HG03565 (cell line): Measurements from ENCODE around the gene ARHGEF25.

ENCODE experiments used
- ATAC-seq: cut with Tn5 transposase; IDR thresholded peaks from one replicate; pipeline ENCODE4 v1.9.1; 2021; ENCODE audit warnings: mild to moderate bottlenecking, moderate library complexity; ENCODE audit not compliant: unreplicated experiment

ARHGEF25 gene

DNA sequence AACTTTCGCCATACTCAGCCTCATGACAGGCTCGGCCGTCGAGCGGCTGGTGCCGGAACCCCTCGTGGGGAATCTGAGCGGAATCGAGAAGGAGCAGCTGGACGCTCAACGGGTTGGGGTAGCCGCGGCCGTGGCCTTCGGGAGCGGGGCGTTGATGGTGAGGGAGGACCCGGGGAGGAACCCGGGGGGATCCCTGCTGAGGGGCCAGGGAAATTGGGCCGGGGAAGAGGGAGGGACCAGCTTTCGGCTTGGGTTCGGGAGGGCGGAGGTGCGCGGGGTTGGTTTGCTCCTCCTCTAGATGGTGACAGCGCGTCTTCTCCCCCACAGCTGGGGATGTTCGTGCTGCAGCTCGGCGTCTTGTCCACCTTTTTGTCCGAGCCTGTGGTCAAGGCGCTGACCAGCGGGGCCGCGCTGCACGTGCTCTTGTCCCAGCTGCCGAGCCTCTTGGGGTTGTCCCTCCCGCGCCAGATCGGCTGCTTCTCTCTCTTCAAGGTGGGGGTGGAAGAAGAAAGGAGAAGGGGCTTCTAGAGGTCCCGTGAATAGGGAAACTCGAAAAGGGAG, 9.8 kb downstream of the ARHGEF25 start:
- no peak for ATAC-seq

GRCh38 chr12:57621497-57622292, 10.5 kb downstream of the ARHGEF25 start:
- ATAC-seq, result no peak

- ATAC-seq, result no peak
Measured at GRCh38 chr12:57622293-57623245, 11.3 kb downstream of the ARHGEF25 start.

- ATAC-seq, result no peak
Measured at GRCh38 chr12:57623385-57623784, 12.2 kb downstream of the ARHGEF25 start.

DNA sequence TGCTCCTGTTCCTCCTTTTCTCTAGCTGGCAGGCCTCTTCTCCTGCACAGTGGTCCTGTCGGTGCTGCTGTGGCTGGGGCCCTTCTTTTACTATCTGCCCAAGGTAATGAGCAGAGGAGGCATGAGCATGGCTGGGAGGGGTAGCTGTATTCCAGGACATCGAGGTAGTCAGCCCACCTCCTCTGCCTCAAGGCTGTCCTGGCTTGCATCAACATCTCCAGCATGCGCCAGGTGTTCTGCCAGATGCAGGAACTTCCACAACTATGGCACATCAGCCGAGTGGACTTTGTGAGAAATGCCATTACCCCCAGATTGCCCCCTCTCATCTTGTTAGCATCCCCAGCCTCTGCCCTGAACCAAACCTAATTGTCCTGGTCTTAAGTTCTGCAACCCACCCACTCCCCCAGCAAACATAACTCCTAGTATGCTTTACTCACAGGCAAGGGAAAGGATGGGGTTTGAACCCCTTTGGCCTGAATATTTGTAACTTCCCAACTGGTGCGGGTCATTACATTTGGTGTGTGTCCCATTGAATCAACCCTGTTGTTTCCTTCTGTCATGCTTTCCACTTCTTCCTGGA, 12.7 kb downstream of the ARHGEF25 start:
- no peak for ATAC-seq

GRCh38 chr12:57624441-57625220, 13.4 kb downstream of the ARHGEF25 start:
- no peak for ATAC-seq

GRCh38 chr12:57625261-57626032, 14.2 kb downstream of the ARHGEF25 start:
- no peak for ATAC-seq

GRCh38 chr12:57626111-57626920, 15.1 kb downstream of the ARHGEF25 start:
- ATAC-seq, result no peak

- ATAC-seq, result no peak
Measured at GRCh38 chr12:57626921-57627445, 15.7 kb downstream of the ARHGEF25 start.

DNA sequence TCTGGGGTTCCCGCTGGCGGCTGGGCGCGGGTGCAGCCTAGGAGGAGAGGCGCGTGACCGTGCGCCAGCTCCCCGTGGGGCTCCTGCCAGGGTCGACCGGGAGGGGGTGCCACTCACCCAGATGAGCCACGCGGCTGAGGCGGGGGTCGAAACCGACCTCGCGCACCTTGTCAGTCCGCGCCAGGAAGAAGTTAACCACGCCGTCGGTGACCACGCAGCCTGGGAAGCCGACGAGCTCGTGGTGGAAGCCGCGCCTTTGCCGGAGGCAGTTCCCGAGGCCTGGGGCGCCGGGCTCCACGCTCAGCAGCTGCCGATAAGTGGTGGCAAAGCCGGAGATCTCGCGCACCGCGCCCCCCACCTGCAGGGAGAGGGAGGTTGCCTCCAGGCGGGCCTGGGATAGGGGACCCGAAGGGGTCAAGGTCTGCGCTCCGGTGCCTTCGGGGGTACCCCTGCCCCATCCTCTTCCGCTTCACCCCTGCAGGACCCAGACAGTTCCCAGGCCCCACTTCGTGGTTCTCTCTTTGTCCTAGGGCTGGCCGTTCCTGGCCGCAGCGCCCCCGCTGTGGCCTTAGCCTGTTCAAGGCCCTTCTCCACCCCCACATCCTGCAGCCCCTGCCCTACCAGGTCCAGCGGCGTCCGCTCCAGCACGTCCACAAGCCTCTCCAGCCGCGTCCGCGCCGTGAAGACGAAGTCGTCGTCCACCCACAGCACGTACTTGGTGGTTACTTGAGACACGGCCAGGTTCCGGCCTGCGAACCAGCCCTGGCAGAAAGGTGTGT, 16.5 kb downstream of the ARHGEF25 start:
- ATAC-seq, result no peak

DNA sequence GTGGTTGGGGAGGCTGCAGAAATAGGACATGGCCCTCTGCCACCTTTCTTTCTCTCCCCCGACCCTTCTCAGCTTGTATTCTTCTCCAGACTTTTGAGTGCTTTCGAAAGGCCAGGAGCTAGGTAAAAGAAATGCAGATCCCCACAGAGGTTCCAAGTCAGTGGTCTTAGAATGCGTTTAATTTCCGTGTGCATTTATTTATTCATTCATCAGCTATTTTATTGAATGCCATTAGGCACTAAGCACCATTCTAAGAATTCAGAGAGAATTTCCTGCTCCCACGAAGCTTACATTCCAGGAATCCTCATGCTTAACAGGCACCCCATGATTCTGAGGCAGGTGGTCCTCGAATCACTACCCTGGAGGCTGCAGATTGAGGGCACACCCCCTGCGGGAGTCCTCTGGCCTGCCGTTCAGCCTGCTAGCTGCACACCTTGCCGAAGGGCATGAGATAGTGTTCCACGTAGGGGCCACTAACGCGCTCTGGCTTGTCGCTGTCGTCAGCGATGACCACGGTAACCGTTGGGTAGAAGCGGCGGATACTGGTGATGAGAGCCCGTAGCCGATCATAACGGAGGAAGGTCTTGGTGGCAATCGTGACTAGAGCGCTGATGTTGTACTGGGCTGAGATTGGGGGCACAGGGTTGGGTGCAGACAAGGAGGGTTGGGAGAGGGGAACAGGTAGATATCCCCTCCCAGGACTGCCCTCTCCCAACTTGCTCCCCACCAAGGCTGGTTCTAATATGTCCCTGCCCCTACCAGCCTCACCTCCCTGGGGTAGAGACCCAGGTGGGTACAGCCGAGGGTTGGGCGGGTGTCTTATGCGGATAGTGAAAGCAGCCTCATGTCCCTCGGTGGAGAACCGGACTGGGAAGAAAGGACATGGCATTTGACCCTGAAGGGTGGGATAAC, 17.3 kb downstream of the ARHGEF25 start:
- no peak for ATAC-seq

- no peak for ATAC-seq
Measured at GRCh38 chr12:57629897-57630471, 18.7 kb downstream of the ARHGEF25 start.

DNA sequence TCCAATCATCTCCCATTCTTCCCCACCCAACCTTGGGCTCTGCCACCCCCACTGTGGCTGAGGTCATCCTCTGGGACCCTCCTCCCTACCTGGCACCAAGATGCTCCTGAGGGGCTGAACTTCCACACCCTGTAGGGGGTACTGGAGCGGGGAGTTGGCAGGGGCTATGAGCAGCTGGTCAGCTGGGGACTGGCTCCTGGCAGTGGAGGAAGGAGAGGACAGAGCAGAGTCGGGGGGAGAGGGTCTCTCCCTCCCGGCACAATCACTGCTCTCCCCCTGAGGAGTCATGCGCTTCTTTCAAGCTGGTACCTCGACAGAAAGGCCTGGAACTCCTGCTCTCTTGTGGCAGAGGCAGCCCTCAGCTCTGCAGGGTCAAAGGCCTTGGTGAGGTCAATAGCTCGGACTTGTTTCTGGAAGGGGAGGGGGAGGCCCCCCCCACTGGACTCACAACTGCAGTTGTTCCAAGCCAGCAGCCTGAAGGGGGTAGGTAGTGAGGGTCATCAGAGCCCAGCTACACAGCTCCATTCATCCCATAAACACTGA, 19.7 kb downstream of the ARHGEF25 start:
- ATAC-seq, result no peak

- ATAC-seq, result no peak
Measured at GRCh38 chr12:57631566-57632072, 20.4 kb downstream of the ARHGEF25 start.

DNA sequence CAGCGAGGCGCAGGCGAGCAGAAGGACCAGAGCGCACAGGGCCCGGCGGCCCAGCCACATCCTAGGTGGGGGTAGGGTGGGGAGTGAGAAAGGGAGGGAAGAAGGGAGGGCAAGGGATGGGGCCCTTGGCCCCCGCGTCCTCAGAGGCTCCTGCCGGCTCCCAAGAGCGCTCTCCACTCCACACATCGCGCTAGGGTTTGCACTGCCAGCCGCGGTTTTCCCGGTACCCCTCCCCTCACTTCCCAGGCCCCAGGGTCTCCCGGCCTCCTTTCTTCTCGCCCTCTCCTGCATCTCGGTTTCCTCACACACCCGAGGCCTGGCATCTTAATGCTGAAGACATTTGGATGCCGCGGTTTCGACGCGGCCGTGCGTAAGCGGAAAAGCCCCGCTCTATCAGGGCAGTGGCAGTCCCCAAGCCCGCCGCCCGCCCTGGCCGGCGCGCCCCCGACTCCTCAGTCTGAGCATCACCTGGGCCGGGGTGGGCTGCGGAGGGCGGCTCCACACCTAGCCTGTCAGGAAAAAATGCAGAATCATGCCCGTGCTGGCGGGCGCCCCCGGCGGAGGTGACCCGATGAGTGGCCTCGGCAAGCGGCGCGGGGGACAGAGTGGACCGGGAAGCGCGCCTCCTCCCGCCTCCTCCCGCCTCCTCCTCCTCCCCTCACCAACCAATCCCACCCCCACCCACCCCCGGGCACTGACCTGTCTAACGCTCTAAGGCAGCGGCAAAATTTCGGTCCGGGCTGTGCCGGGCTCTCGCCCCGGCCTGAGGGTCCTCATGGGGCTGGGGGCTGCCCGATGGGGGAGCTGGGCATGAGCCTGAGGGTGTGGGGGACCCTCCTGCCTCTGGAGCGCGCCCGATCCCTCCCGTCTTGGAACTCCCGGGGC, 21.1 kb downstream of the ARHGEF25 start:
- ATAC-seq, result no peak
